Psoas muscle (tissue), 8 donors: Measurements from ENCODE around the gene SERAC1. TPM values are rescaled to one million over a fixed set of nuclear protein-coding genes. Genes with fewer than 3 reads are reported as not detected.
"Not testable (repeated sequence)": the region's sequence is repeated elsewhere in the genome, so short reads cannot be mapped to it uniquely, and the experiment has no call there.

Source experiments
- ATAC-seq, 4 donors: fragments of 200-7000 bp; cut with Tn5 transposase; one replicate each; pipeline ENCODE4 v1.9.1; 2020; ENCODE audit warnings: moderate library complexity in 3 of 4, mild to moderate bottlenecking in 2 of 4
- DNase-seq, 2 donors: peaks; one replicate each; pipeline ENCODE4 v3.0.0-alpha.2; 2020
- H3K27ac ChIP-seq: fragments of 200-600 bp; one replicate; pipeline ENCODE4 v1.8.0; 2022
- H3K27me3 ChIP-seq, 3 donors: fragments of 200-600 bp in 1 of 3; one replicate each; pipeline versions ENCODE4 v1.6.1 to v1.8.0; 2013 to 2022; ENCODE audit warnings: low read length in 2 of 3, mild to moderate bottlenecking in 2 of 3, moderate library complexity in 1 of 3; ENCODE audit not compliant: insufficient read depth in 3 of 3
- H3K36me3 ChIP-seq, 2 donors: fragments of 200-600 bp in 1 of 2; one replicate each; pipeline versions ENCODE4 v1.6.1 to v1.8.0; 2013 to 2022; ENCODE audit warnings: low read depth in 1 of 2, mild to moderate bottlenecking in 1 of 2, moderate library complexity in 1 of 2; ENCODE audit not compliant: insufficient read depth in 1 of 2
- H3K4me1 ChIP-seq: fragments of 200-600 bp; one replicate; pipeline ENCODE4 v1.8.0; 2022
- H3K4me3 ChIP-seq: fragments of 200-600 bp; one replicate; pipeline ENCODE4 v1.8.0; 2022; ENCODE audit warnings: mild to moderate bottlenecking
- H3K9me3 ChIP-seq: fragments of 200-600 bp; one replicate; pipeline ENCODE4 v1.8.0; 2022
- WGBS, 3 donors: extraction: QIAGEN DNeasy Blood & Tissue Kit; methylation state at CpG; one replicate each; pipeline versions ENCODE4 v1.1.6 to v1.1.7; 2013; 5-methylcytosine and 5-hydroxymethylcytosine counted together
- intact Hi-C, 2 donors: fragments of 100-400 bp; cut with DNase I; formaldehyde crosslinking; loops; one replicate each; pipeline versions ENCODE4 v1.11.0 to v1.14.2; 2022
- polyA plus RNA-seq, 3 donors: library from polyadenylated mRNA; stranded (reverse); fragments of 200-250 nt; gene quantifications; one replicate each; pipeline ENCODE4 v1.2.3, GENCODE V29; 2013
- total RNA-seq, 4 donors: library from RNA; stranded (reverse); fragmentation: NEBNext Ultra II Directional in 2 of 4; extraction: Animal tissue kit (Norgen Biotek cat#: 25700) in 2 of 4; gene quantifications; one replicate each; pipeline versions ENCODE4 v1.2.1 to v1.2.4, GENCODE V29; 2021 to 2023
- TF ChIP-seq, protein P1 (sequence below): fragments of 200-600 bp; IDR thresholded peaks from one replicate; pipeline ENCODE4 v1.8.0; 2022; ENCODE audit warnings: antibody characterized with exemption
- donor health status: healthy with polysubstance abuse.
- donor health status: DM: no; HTN: no; CAD: no; lungs with moderate emphysema.
- donor health status: Bipolar disorder and iron deficiency.
- donor health status: healthy.
- donor health status: DM: yes; HTN: yes; CAD: no.
- donor health status: DM: no; HTN: no; CAD: no.
- donor health status: DM: no; HTN: no; CAD: no.
- donor health status: DM: yes; HTN: yes; CAD: no.

The SERAC1 gene
- total and polyA plus RNA-seq, 7 donors = 3.9 to 11.0 (median 6.5) TPM

DNA sequence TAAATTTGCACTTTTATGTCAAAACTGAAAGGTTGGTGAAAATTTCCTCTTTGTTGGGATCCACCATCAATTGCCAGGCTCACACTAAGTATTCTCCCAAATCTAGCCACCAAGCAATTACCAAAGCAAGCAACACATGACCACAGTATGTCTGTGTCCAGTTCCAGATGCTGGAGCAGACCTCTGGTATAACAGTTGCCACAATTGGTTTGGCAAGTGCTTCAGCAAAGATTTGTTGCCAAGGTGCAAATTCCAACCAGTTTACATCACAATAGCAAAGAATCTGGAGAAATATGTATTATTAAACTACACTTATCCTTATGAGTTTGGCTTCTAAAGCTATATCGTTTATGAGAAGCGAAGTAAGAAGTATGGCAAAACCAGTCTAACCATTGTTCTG is 6.5 kb upstream of the SERAC1 start:
- no peak for DNase-seq
- peaks cover 26% of the 10 kb centered on the region for H3K4me1 ChIP-seq
- no peak overlapping the region for H3K27ac ChIP-seq
- H3K27me3 ChIP-seq = no peaks in the 10 kb centered on the region
- intact Hi-C loops = no loop called here
- 56 to 67% (median 60%) methylated on average over 2 of the region's 2 CpGs for WGBS, 3 donors
- H3K4me3 ChIP-seq = no peak overlapping the region
- ATAC-seq = peak in 2 of 4 donors; percentile 42 to 57
- TF ChIP-seq, protein P1, sequence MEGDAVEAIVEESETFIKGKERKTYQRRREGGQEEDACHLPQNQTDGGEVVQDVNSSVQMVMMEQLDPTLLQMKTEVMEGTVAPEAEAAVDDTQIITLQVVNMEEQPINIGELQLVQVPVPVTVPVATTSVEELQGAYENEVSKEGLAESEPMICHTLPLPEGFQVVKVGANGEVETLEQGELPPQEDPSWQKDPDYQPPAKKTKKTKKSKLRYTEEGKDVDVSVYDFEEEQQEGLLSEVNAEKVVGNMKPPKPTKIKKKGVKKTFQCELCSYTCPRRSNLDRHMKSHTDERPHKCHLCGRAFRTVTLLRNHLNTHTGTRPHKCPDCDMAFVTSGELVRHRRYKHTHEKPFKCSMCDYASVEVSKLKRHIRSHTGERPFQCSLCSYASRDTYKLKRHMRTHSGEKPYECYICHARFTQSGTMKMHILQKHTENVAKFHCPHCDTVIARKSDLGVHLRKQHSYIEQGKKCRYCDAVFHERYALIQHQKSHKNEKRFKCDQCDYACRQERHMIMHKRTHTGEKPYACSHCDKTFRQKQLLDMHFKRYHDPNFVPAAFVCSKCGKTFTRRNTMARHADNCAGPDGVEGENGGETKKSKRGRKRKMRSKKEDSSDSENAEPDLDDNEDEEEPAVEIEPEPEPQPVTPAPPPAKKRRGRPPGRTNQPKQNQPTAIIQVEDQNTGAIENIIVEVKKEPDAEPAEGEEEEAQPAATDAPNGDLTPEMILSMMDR = no peak
- H3K36me3 ChIP-seq = peaks cover 0 to 13% of the 10 kb centered on the region in 2 donors
- no peaks in the 10 kb centered on the region for H3K9me3 ChIP-seq

DNA sequence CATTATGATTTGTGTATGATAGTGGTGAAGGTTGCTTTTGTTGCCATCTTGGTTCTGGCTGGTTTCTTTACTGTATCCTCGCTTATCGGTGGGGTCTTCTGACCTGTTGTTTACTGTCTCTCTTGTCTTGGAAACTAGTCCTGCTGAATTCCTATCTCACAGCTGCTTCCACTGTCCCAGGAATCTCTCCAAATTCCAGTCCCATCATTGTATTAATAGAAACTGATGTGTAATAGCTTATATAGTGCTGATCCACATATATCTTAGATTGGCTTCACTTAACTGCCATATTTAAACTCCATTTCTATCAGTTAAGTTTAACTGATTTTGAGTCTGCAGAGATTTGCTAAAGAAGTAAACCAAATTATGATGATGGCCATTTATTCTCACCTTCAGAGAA is 6.0 kb upstream of the SERAC1 start:
- Histone ChIP-seq H3K4me3 (no peak overlapping the region), H3K27me3 (no peaks in the 10 kb centered on the region), H3K9me3 (no peaks in the 10 kb centered on the region), H3K36me3 (peaks cover 0 to 13% of the 10 kb centered on the region in 2 donors), H3K27ac (no peak overlapping the region), H3K4me1 (peaks cover 26% of the 10 kb centered on the region)
- DNase-seq (no peak), ATAC-seq (peak in 1 of 4 donors; percentile 55)
- TF ChIP-seq, protein P1 = no peak
- intact Hi-C loops = no loop called here
- 20 to 49% (median 30%) methylated on average over 2 of the region's 2 CpGs for WGBS, 3 donors

DNA sequence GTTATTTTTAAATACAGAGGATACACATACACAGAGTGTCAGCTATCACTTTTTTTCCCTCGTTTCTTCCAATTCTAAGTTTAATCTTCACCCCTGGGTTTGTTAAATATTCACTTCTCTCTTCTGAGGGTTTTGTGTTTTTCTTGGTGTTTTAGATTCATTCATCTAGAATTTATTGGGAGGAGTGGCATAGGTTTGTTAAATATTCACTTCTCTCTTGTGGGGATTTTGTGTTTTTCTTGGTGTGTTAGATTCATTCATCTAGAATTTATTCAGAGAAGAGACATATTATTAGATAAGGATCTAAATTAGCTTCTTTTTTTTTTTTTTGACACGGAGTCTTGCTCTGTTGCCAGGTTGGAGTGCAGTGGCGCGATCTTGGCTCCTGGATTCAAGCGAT is 3.9 kb upstream of the SERAC1 start:
- ATAC-seq (no peak), DNase-seq (no peak)
- TF ChIP-seq, protein P1 = no peak
- no peak overlapping the region for H3K27ac ChIP-seq
- H3K4me1 ChIP-seq = peaks cover 28% of the 10 kb centered on the region
- peaks cover 0 to 9% of the 10 kb centered on the region in 2 donors for H3K36me3 ChIP-seq
- no peaks in the 10 kb centered on the region for H3K9me3 ChIP-seq
- H3K27me3 ChIP-seq = no peaks in the 10 kb centered on the region
- WGBS, 3 donors = 71 to 80% (median 78%) methylated on average over 5 of the region's 5 CpGs
- no peak overlapping the region for H3K4me3 ChIP-seq
- intact Hi-C loops = no loop called here

DNA sequence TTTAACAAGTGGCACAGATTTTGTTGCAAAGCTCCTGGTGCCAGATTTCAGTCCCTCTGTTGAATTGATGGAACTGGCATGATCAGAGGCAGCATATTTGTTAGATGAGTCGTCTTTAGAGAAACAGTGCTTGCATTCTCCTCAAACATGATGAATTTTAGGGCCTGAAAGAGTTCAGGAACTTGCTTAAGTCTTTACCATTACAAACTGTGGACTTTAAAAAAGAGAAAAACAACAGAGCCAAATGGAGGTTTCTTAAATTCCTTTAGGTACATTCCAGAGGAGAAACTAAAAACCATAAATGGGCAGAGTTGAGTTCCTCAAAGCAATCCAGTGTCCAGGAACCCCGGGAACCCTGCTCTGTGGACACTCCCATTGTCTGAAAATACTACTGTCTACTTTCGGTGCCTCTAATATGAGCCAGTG is 2.6 kb upstream of the SERAC1 start:
- Histone ChIP-seq H3K9me3 (no peaks in the 10 kb centered on the region), H3K4me1 (peaks cover 32% of the 10 kb centered on the region), H3K36me3 (no peaks in the 10 kb centered on the region), H3K27me3 (no peaks in the 10 kb centered on the region), H3K4me3 (no peak overlapping the region), H3K27ac (no peak overlapping the region)
- TF ChIP-seq, protein P1 = no peak
- DNase-seq (no peak), ATAC-seq (no peak)
- intact Hi-C loops = no loop called here
- 22 to 34% (median 25%) methylated on average over 3 of the region's 3 CpGs for WGBS, 3 donors

DNA sequence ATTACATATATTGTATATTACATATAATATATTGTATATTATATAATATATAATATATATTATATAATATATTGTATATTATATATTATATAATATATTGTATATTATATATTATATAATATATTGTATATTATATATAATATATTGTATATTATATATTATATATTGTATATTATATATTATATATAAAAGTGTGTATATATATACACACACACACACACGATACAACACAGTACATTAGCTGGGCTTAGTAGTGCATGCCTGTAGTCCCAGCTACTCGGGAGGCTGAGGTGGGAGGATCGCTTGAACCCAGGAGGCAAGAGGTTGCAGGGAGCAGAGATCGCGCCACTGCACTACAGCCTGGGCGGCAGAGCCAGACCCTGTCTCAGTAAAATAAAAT is 1.6 kb upstream of the SERAC1 start:
- peaks cover 27% of the 10 kb centered on the region for H3K4me1 ChIP-seq
- 84 to 93% (median 91%) methylated on average over 6 of the region's 6 CpGs for WGBS, 3 donors
- H3K36me3 ChIP-seq, intact Hi-C loops, H3K9me3 ChIP-seq, H3K4me3 ChIP-seq, DNase-seq, ATAC-seq, H3K27me3 ChIP-seq: not testable (repeated sequence)
- H3K27ac ChIP-seq = peak overlapping the region; percentile 31
